Fibroblast of lung (primary cell): ENCODE data around the gene HDLBP. TPM values are rescaled to one million over a fixed set of nuclear protein-coding genes. Genes with fewer than 3 reads are reported as not detected.

Source experiments
- DNase-seq, 2 donors: peaks; one replicate each; pipeline versions ENCODE4 v3.0.0 to v3.0.0-alpha.2; 2010; ENCODE audit warnings: low read depth in 2 of 2
- H2AFZ ChIP-seq: 2 replicates; pipeline ENCODE4 v1.5.1; 2012; ENCODE audit warnings: low read length, control low read depth, inconsistent platforms
- H3K27ac ChIP-seq: 2 replicates; pipeline ENCODE4 v1.5.1; 2011; ENCODE audit warnings: low read length, control low read depth; ENCODE audit not compliant: insufficient read depth
- H3K27me3 ChIP-seq: 2 replicates; pipeline ENCODE4 v1.5.1; 2011; ENCODE audit warnings: mild to moderate bottlenecking, low read length; ENCODE audit not compliant: control insufficient read depth, insufficient read depth
- H3K36me3 ChIP-seq: 2 replicates; pipeline ENCODE4 v1.5.1; 2011; ENCODE audit warnings: low read length; ENCODE audit not compliant: control insufficient read depth, insufficient read depth
- H3K4me1 ChIP-seq: 2 replicates; pipeline ENCODE4 v1.5.1; 2011; ENCODE audit warnings: low read length; ENCODE audit not compliant: control insufficient read depth, insufficient read depth; ENCODE audit errors: extremely low read depth
- H3K4me2 ChIP-seq: 2 replicates; pipeline ENCODE4 v1.5.1; 2011; ENCODE audit warnings: low read length, control low read depth; ENCODE audit not compliant: insufficient read depth; ENCODE audit errors: extremely low read depth
- H3K4me3 ChIP-seq, 4 experiments: fragments of 200-600 bp in 1 of 4; sonication (generic) in 1 of 4; replicated peaks in 1 of 4; 2 replicates each; pipeline ENCODE4 v1.5.1; 2011 to 2016; ENCODE audit warnings: low read length in 4 of 4, low read depth in 3 of 4, mild to moderate bottlenecking in 3 of 4, control low read depth in 2 of 4, inconsistent platforms in 1 of 4, mixed read lengths in 1 of 4; ENCODE audit not compliant: insufficient read depth in 1 of 4; ENCODE audit errors: control extremely low read depth in 1 of 4
- H3K79me2 ChIP-seq: 2 replicates; pipeline ENCODE4 v1.5.1; 2012; ENCODE audit warnings: mild to moderate bottlenecking, low read length, inconsistent platforms; ENCODE audit not compliant: control insufficient read depth, insufficient read depth
- H3K9ac ChIP-seq: 2 replicates; pipeline ENCODE4 v1.5.1; 2011; ENCODE audit warnings: mild to moderate bottlenecking, low read length, control low read depth; ENCODE audit not compliant: insufficient read depth
- H3K9me3 ChIP-seq: 2 replicates; pipeline ENCODE4 v1.5.1; 2012; ENCODE audit warnings: low read depth, low read length; ENCODE audit not compliant: control insufficient read depth, insufficient read depth
- H4K20me1 ChIP-seq: 2 replicates; pipeline ENCODE4 v1.5.1; 2011; ENCODE audit warnings: low read length; ENCODE audit not compliant: control insufficient read depth, insufficient read depth; ENCODE audit errors: extremely low read depth
- EZH2 ChIP-seq: IDR thresholded peaks from 2 replicates; pipeline ENCODE4 v1.5.1; 2012; ENCODE audit warnings: low read length, control low read depth, mild to moderate bottlenecking; ENCODE audit errors: missing control alignments
- polyA plus RNA-seq, 2 donors: library from polyadenylated mRNA; depleted of rRNA in 1 of 2; stranded (reverse) in 1 of 2; unstranded in 1 of 2; fragments of >200 nt; gene quantifications; 2 replicates each; pipeline ENCODE4 v1.2.1, GENCODE V29; 2011 to 2012; ENCODE audit warnings: missing spikeins in 1 of 2
- total RNA-seq: library from RNA; depleted of rRNA; stranded (reverse); fragments of >200 nt; gene quantifications from 2 replicates; pipeline ENCODE4 v1.2.1, GENCODE V29; 2014
- TF ChIP-seq, protein P1 (sequence below), 2 donors: IDR thresholded peaks in 1 of 2; conservative IDR thresholded peaks in 1 of 2; 1 replicate in 1 of 2; 2 replicates in 1 of 2; pipeline ENCODE4 v1.5.1; 2011 to 2012; ENCODE audit warnings: low read length in 2 of 2, control low read depth in 1 of 2, inconsistent platforms in 1 of 2, low read depth in 1 of 2, mild to moderate bottlenecking in 1 of 2

HDLBP gene
- total and polyA plus RNA-seq, 2 donors (not counting 1 experiment from before 2014, with no cell fraction given), result 626 to 1,354 TPM

DNA sequence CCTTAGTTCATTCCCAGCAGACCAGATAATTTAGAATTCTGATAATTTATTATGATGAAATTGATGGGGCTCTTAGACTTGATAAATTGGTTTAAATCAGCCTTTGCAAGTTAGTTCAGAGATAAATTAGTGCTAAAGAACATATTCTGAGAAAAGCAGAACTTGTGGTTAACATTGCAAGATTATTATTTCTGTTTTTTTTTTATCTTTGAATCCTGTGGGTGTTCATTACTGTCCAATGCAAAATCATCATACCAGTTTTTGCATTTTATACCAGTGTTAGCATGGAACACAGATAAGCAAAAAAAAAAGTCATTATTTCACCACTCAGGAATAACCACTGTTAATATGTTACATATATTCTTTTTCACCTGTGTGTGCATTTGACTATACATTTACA lies 9.3 kb upstream of the HDLBP start:
- Histone ChIP-seq H3K9ac (no peak overlapping the region), H4K20me1 (no peaks in the 10 kb centered on the region), H3K4me3 (no peak overlapping the region), H3K79me2 (peaks cover 77% of the 10 kb centered on the region), H3K4me1 (peaks cover 2% of the 10 kb centered on the region), H3K27ac (no peak overlapping the region), H3K27me3 (no peaks in the 10 kb centered on the region), H3K9me3 (no peaks in the 10 kb centered on the region), H2AFZ (no peak overlapping the region), H3K4me2 (peak overlapping the region; percentile 23), H3K36me3 (peaks cover 5% of the 10 kb centered on the region)
- no peak for DNase-seq
- TF ChIP-seq, protein P1, sequence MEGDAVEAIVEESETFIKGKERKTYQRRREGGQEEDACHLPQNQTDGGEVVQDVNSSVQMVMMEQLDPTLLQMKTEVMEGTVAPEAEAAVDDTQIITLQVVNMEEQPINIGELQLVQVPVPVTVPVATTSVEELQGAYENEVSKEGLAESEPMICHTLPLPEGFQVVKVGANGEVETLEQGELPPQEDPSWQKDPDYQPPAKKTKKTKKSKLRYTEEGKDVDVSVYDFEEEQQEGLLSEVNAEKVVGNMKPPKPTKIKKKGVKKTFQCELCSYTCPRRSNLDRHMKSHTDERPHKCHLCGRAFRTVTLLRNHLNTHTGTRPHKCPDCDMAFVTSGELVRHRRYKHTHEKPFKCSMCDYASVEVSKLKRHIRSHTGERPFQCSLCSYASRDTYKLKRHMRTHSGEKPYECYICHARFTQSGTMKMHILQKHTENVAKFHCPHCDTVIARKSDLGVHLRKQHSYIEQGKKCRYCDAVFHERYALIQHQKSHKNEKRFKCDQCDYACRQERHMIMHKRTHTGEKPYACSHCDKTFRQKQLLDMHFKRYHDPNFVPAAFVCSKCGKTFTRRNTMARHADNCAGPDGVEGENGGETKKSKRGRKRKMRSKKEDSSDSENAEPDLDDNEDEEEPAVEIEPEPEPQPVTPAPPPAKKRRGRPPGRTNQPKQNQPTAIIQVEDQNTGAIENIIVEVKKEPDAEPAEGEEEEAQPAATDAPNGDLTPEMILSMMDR (conservative IDR thresholded peaks at IDR 0.05 in 1 of 2, IDR thresholded peaks at IDR 0.05 in 1 of 2; ENCODE audit: low read depth in 1 of 2, low read length in 2 of 2), result no peak
- no peak for TF ChIP-seq EZH2

DNA sequence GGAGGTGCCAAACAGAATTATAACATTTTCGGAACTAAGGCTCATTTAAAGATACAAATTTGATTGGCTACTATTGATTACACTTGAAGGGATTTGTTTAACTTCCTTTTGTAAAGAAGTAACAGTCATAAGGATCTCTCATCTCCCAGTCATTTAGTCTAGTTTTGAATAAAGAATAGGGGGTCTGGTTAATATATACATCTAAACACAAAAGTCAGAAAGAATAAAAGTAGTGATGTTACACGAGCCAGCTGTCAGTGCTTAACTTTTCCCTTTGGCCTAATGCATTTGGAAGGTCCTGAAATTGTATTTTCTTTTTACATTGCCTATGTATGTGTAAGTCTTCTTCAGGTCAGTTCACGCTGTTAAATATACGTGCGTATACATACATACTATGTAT lies 8.3 kb upstream of the HDLBP start:
- Histone ChIP-seq H3K4me3 (no peak overlapping the region), H2AFZ (no peak overlapping the region), H3K9me3 (no peaks in the 10 kb centered on the region), H3K79me2 (peaks cover 85% of the 10 kb centered on the region), H3K9ac (no peak overlapping the region), H3K4me2 (no peak overlapping the region), H3K4me1 (peaks cover 2% of the 10 kb centered on the region), H3K27me3 (no peaks in the 10 kb centered on the region), H3K36me3 (peaks cover 5% of the 10 kb centered on the region), H4K20me1 (no peaks in the 10 kb centered on the region), H3K27ac (no peak overlapping the region)
- DNase-seq, result no peak
- no peak for TF ChIP-seq EZH2
- TF ChIP-seq, protein P1 (conservative IDR thresholded peaks at IDR 0.05 in 1 of 2, IDR thresholded peaks at IDR 0.05 in 1 of 2; ENCODE audit: low read depth in 1 of 2, low read length in 2 of 2), result no peak

DNA sequence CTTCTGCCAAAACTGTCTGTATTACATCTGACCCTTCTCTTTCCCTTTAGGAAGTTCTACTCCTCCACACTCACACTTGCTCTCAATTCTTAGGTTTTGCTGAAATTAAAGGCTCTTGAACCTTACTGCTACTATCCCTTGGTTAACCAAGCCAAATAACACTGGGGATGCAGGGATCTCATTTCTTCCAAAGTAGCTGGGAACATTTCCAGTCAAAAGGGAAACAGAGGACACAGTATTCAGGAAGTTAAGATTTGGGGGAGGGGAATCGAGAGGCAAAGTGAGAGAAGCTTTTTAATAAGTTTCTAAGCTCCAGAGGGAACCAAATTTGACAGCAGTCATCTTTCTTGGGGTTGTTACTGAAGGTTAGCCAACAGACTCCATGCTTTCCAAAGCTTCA lies 6.4 kb upstream of the HDLBP start:
- no peaks in the 10 kb centered on the region for H3K9me3 ChIP-seq
- no peaks in the 10 kb centered on the region for H4K20me1 ChIP-seq
- no peak for DNase-seq

More for the DNA sequence above, 6.4 kb upstream of the HDLBP start:
- no peak overlapping the region for H2AFZ ChIP-seq
- H3K4me1 ChIP-seq, result peaks cover 2% of the 10 kb centered on the region
- no peak for TF ChIP-seq EZH2
- TF ChIP-seq, protein P1 (conservative IDR thresholded peaks at IDR 0.05 in 1 of 2, IDR thresholded peaks at IDR 0.05 in 1 of 2; ENCODE audit: low read depth in 1 of 2, low read length in 2 of 2), result no peak
- no peaks in the 10 kb centered on the region for H3K27me3 ChIP-seq
- H3K4me2 ChIP-seq, result no peak overlapping the region
- H3K4me3 ChIP-seq, result no peak overlapping the region
- peaks cover 5% of the 10 kb centered on the region for H3K36me3 ChIP-seq
- peaks cover 93% of the 10 kb centered on the region for H3K79me2 ChIP-seq
- no peak overlapping the region for H3K9ac ChIP-seq
- H3K27ac ChIP-seq, result no peak overlapping the region
